Measurements from ENCODE around the gene STOML1. TPM values are rescaled to one million over a fixed set of nuclear protein-coding genes. Genes with fewer than 3 reads are reported as not detected.

STOML1 gene
- polyA plus RNA-seq, 1 donor (not counting 4 experiments of a cell fraction or from before 2014, with no cell fraction given): 7.0 TPM

DNA sequence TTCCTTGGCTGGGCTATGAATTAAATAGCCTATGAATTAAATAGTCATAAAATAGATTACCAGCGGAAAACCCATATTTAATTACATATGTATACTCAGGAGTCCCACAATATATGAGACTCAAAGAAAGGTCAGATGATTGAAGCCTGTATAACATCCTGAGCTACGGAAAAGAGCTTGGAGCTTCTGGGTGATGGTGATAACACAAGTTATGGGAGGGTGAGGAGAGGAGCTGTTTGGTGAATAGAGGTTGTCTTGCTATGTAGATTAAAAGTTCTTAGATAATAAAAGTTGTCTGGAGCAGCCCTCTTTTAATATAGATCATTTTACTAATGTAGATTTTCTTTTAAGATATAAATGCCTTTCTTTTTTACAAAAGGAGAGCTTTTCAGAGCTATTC, 4.2 kb upstream of the STOML1 start:
- Histone ChIP-seq H3K9me1 (ENCODE audit: control insufficient read depth, extremely low read depth, insufficient read depth, low read length) (no peaks in the 10 kb centered on the region), H3K27ac (ENCODE audit: control insufficient read depth, insufficient read depth, low read length) (peak overlapping the region; percentile 86), H3K4me3 (ENCODE audit: control insufficient read depth in 2 of 3, extremely low read depth in 1 of 3, insufficient read depth in 2 of 3, low read depth in 1 of 3, low read length in 3 of 3) (peak overlapping the region; percentile 87 to 89 (median 89)), H3K4me1 (ENCODE audit: control insufficient read depth, extremely low read depth, insufficient read depth, low read length) (peaks cover 33% of the 10 kb centered on the region), H3K27me3 (ENCODE audit: control insufficient read depth, extremely low read depth, insufficient read depth, low read length) (no peaks in the 10 kb centered on the region), H4K20me1 (ENCODE audit: control insufficient read depth, extremely low read depth, insufficient read depth, low read length) (peaks cover 5% of the 10 kb centered on the region), H3K4me2 (ENCODE audit: control insufficient read depth, extremely low read depth, insufficient read depth, low read depth, low read length) (peak overlapping the region; percentile 93), H3K9me3 (ENCODE audit: control insufficient read depth, low read depth, low read length) (no peaks in the 10 kb centered on the region), H3K9ac (ENCODE audit: control insufficient read depth, extremely low read depth, insufficient read depth, low read length) (peak overlapping the region; percentile 94), H2AFZ (ENCODE audit: control insufficient read depth, low read length) (no peak overlapping the region), H3K36me3 (ENCODE audit: control insufficient read depth in 2 of 2, extremely low read depth in 1 of 2, insufficient read depth in 2 of 2, low read length in 2 of 2) (peaks cover 9 to 10% of the 10 kb centered on the region in 2 experiments), H3K79me2 (ENCODE audit: control insufficient read depth, insufficient read depth, low read length) (peaks cover 66% of the 10 kb centered on the region)
- FAIRE-seq: no peak
- DNase-seq (ENCODE audit: low read depth, low spot score): no peak
- TF ChIP-seq CTCF (optimal IDR thresholded peaks at IDR 0.05 in 1 of 3, IDR thresholded peaks at IDR 0.05 in 1 of 3, conservative IDR thresholded peaks at IDR 0.05 in 1 of 3; ENCODE audit: extremely low read depth in 1 of 3, insufficient read depth in 2 of 3, low read length in 3 of 3) (no peak), EZH2 (IDR thresholded peaks at IDR 0.05; ENCODE audit: low read length) (no peak)
- dilution Hi-C loops (cut with MboI; ENCODE audit: extremely low pct_ligation_motif_present, low sequenced_read_pairs): no loop called here

GRCh38 chr15:73994912-73995622, 3.0 kb upstream of the STOML1 start:
- Histone ChIP-seq H2AFZ (ENCODE audit: control insufficient read depth, low read length) (no peak overlapping the region), H3K27ac (ENCODE audit: control insufficient read depth, insufficient read depth, low read length) (peak overlapping the region; percentile 86), H3K9me1 (ENCODE audit: control insufficient read depth, extremely low read depth, insufficient read depth, low read length) (no peaks in the 10 kb centered on the region), H3K4me2 (ENCODE audit: control insufficient read depth, extremely low read depth, insufficient read depth, low read depth, low read length) (peak overlapping the region; percentile 93), H4K20me1 (ENCODE audit: control insufficient read depth, extremely low read depth, insufficient read depth, low read length) (peaks cover 5% of the 10 kb centered on the region), H3K9ac (ENCODE audit: control insufficient read depth, extremely low read depth, insufficient read depth, low read length) (peak overlapping the region; percentile 94), H3K9me3 (ENCODE audit: control insufficient read depth, low read depth, low read length) (no peaks in the 10 kb centered on the region), H3K36me3 (ENCODE audit: control insufficient read depth in 2 of 2, extremely low read depth in 1 of 2, insufficient read depth in 2 of 2, low read length in 2 of 2) (peaks cover 9 to 10% of the 10 kb centered on the region in 2 experiments), H3K4me1 (ENCODE audit: control insufficient read depth, extremely low read depth, insufficient read depth, low read length) (peaks cover 45% of the 10 kb centered on the region), H3K4me3 (ENCODE audit: control insufficient read depth in 2 of 3, extremely low read depth in 1 of 3, insufficient read depth in 2 of 3, low read depth in 1 of 3, low read length in 3 of 3) (peak overlapping the region; percentile 87 to 89 (median 89)), H3K27me3 (ENCODE audit: control insufficient read depth, extremely low read depth, insufficient read depth, low read length) (no peaks in the 10 kb centered on the region), H3K79me2 (ENCODE audit: control insufficient read depth, insufficient read depth, low read length) (peaks cover 54% of the 10 kb centered on the region)
- TF ChIP-seq EZH2 (IDR thresholded peaks at IDR 0.05; ENCODE audit: low read length) (no peak), CTCF (optimal IDR thresholded peaks at IDR 0.05 in 1 of 3, IDR thresholded peaks at IDR 0.05 in 1 of 3, conservative IDR thresholded peaks at IDR 0.05 in 1 of 3; ENCODE audit: extremely low read depth in 1 of 3, insufficient read depth in 2 of 3, low read length in 3 of 3) (no peak)
- no peak for DNase-seq (ENCODE audit: low read depth, low spot score)
- no peak for FAIRE-seq
- dilution Hi-C loops (cut with MboI; ENCODE audit: extremely low pct_ligation_motif_present, low sequenced_read_pairs): no loop called here
